ENCODE data around the gene TMEM11. TPM values are rescaled to one million over a fixed set of nuclear protein-coding genes. Genes with fewer than 3 reads are reported as not detected.
"Not testable (repeated sequence)": the region's sequence is repeated elsewhere in the genome, so short reads cannot be mapped to it uniquely, and the experiment has no call there.

Gene TMEM11
- total RNA-seq, 2 donors from 2014 or later, result 21.4 to 25.9 TPM

DNA sequence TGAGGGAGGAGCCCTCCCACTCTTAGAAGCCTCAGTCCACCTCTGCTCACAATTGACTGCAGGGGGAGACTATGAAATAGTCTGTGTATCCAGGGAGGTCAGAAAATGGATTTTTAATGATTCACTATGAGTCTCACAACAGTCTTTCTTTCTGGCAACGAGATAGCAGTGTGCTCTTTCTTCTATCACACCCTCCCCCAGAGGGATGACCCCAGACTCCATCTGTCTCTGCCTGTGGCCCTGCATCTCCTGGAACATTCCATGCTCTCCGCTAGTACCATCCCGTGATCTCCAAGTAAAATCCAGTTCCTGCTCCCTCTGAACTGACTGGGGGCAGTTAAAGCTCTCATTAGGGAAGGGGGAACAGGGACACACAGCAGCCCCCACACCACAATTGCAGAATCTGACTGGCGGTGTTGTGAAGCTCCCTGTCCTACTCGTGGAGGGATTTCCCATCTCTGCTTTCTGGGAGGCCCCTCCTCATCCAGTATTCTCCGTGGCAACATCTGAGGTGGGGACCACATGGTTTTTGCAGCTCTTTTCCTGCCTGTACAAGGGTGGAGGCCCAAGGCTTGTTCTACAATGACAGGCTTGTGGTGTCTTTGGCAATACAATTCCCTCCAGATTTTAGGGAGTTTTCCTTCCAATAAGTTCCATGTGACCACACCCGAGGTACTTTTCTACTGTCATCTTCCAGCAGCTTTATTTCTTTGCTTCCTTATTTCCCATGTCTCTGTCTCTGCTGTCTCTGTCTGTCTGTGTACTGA is 19.8 kb upstream of the TMEM11 start:
- no peaks in the 10 kb centered on the region for H3K27me3 Mint-ChIP-seq (ENCODE audit: low read depth)
- no peak overlapping the region for H3K4me3 Mint-ChIP-seq
- H3K27ac Mint-ChIP-seq, result no peak overlapping the region
- peaks cover 4 to 7% of the 10 kb centered on the region in 2 donors for H3K9me3 Mint-ChIP-seq
- DNase-seq (no peak), ATAC-seq (replicated peaks in 1 of 2) (no peak)
- peaks cover 3% of the 10 kb centered on the region in 2 donors for H3K36me3 Mint-ChIP-seq (ENCODE audit: insufficient read depth in 2 of 2)
- H3K4me1 Mint-ChIP-seq (ENCODE audit: low read depth), result no peaks in the 10 kb centered on the region

DNA sequence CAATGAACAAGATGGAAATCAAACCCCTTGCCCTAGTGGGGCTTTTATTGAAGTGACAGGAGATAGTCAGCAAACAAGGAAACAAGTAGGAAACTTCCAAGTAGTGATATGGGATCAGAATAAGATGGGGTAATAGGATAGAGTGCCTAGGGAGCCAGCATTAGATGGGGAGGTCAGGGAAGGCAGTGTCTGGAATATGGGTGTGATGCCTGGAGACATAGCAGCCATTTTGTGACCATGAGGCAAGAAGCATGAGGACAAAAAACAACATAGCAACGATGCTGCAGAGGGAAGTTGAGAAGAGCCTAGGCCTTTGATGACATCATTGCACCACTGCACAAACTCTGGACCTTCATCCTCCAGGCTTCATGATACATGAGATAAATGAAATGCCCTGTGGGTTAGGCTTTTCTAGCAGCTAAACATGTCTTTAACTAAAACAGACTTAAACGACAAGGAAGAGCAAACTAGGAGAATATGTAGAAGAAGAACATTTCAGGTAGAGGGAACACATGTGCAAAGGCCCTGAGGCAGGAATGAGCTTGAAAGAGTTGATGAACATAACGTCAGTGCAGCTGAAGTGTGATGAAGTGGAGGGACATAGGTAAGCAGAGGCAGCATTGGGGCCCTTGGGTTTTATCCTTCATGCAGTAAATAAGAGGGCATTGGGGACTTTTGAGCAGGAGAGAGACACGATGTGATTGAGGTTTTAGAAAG is 18.2 kb upstream of the TMEM11 start:
- ATAC-seq (replicated peaks in 1 of 2), result no peak
- Mint-ChIP-seq H3K36me3 (ENCODE audit: insufficient read depth in 2 of 2) (peaks cover 3% of the 10 kb centered on the region in 2 donors), H3K27me3 (ENCODE audit: low read depth) (no peaks in the 10 kb centered on the region), H3K4me1 (ENCODE audit: low read depth) (no peaks in the 10 kb centered on the region), H3K4me3 (no peak overlapping the region), H3K9me3 (peaks cover 4 to 7% of the 10 kb centered on the region in 2 donors), H3K27ac (no peak overlapping the region)
- no peak for DNase-seq

DNA sequence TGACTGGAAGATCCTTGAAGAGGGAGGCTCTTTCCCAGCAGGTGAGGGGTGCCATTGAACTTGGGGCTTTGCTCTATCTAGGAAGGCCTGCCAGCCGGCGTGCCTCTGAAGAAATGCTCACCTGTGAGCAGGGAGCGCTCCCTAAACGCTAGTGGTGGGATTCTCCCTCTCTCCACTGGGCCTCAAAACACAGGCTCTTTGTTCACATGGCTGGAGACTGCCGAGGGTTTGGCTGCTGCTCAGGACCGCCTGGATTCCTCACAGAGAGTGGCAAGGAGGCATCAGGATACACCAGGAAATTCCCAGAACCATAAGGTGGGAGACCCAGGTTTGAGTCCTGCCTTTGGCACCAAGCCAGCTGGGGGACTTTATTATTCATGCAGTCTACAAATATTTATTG is 17.6 kb upstream of the TMEM11 start:
- no peak for DNase-seq
- Mint-ChIP-seq H3K4me1 (ENCODE audit: low read depth) (no peaks in the 10 kb centered on the region), H3K27ac (no peak overlapping the region), H3K4me3 (no peak overlapping the region), H3K9me3 (peaks cover 4 to 7% of the 10 kb centered on the region in 2 donors), H3K27me3 (ENCODE audit: low read depth) (no peaks in the 10 kb centered on the region), H3K36me3 (ENCODE audit: insufficient read depth in 2 of 2) (peaks cover 3% of the 10 kb centered on the region in 2 donors)
- ATAC-seq (replicated peaks in 1 of 2), result no peak

GRCh38 chr17:21228845-21229244 is 14.9 kb upstream of the TMEM11 start:
- Mint-ChIP-seq H3K27me3 (ENCODE audit: low read depth) (no peaks in the 10 kb centered on the region), H3K4me1 (ENCODE audit: low read depth) (no peaks in the 10 kb centered on the region), H3K9me3 (peaks cover 3 to 4% of the 10 kb centered on the region in 2 donors), H3K27ac (no peak overlapping the region), H3K36me3 (ENCODE audit: insufficient read depth in 2 of 2) (peaks cover 3% of the 10 kb centered on the region in 2 donors), H3K4me3 (no peak overlapping the region)
- ATAC-seq (replicated peaks in 1 of 2), result no peak
- DNase-seq, result no peak

- Mint-ChIP-seq H3K27me3 (ENCODE audit: low read depth) (no peaks in the 10 kb centered on the region), H3K4me1 (ENCODE audit: low read depth) (no peaks in the 10 kb centered on the region), H3K36me3 (ENCODE audit: insufficient read depth in 2 of 2) (peaks cover 3% of the 10 kb centered on the region in 2 donors), H3K27ac (no peak overlapping the region), H3K9me3 (peaks cover 3 to 4% of the 10 kb centered on the region in 2 donors), H3K4me3 (no peak overlapping the region)
- ATAC-seq (replicated peaks in 1 of 2) (no peak), DNase-seq (no peak)
Measured at GRCh38 chr17:21228111-21228510, 14.2 kb upstream of the TMEM11 start.

DNA sequence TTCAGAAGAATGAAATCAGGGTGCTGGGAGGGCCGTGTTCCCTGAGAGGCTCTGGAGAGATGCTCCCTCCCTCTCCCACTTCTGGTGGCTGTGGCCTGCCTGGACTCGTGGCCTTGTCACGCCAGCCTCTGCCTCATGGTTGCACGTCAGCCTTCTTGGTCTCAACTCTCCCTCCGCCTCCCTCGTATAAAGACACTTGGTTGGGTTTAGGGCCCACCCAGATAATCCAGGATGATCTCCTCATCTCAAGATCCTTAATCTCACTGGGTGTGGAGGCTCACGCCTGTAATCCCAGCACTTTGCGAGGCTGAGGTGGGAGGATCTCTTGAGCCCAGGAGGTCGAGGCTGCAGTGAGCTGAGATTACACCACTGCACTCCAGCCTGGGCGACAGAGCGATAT is 13.3 kb upstream of the TMEM11 start:
- not testable (repeated sequence) for H3K4me1 Mint-ChIP-seq (ENCODE audit: low read depth); DNase-seq; H3K27me3 Mint-ChIP-seq (ENCODE audit: low read depth); H3K27ac Mint-ChIP-seq; ATAC-seq (replicated peaks in 1 of 2); H3K4me3 Mint-ChIP-seq; H3K36me3 Mint-ChIP-seq (ENCODE audit: insufficient read depth in 2 of 2); H3K9me3 Mint-ChIP-seq

GRCh38 chr17:21223086-21223485 is 9.1 kb upstream of the TMEM11 start:
- DNase-seq (no peak), ATAC-seq (replicated peaks in 1 of 2) (no peak)
- no peaks in the 10 kb centered on the region for H3K9me3 Mint-ChIP-seq
- no peak overlapping the region for H3K4me3 Mint-ChIP-seq
- H3K36me3 Mint-ChIP-seq (ENCODE audit: insufficient read depth in 2 of 2), result peaks cover 3 to 9% of the 10 kb centered on the region in 2 donors
- H3K27ac Mint-ChIP-seq, result no peak overlapping the region
- peaks cover 9% of the 10 kb centered on the region for H3K4me1 Mint-ChIP-seq (ENCODE audit: low read depth)
- H3K27me3 Mint-ChIP-seq (ENCODE audit: low read depth), result no peaks in the 10 kb centered on the region

- no peaks in the 10 kb centered on the region for H3K27me3 Mint-ChIP-seq (ENCODE audit: low read depth)
- DNase-seq (no peak), ATAC-seq (replicated peaks in 1 of 2) (no peak)
- no peak overlapping the region for H3K27ac Mint-ChIP-seq
- peaks cover 42% of the 10 kb centered on the region for H3K4me1 Mint-ChIP-seq (ENCODE audit: low read depth)
- no peak overlapping the region for H3K4me3 Mint-ChIP-seq
- H3K9me3 Mint-ChIP-seq, result no peaks in the 10 kb centered on the region
- peaks cover 5 to 12% of the 10 kb centered on the region in 2 donors for H3K36me3 Mint-ChIP-seq (ENCODE audit: insufficient read depth in 2 of 2)
Measured at GRCh38 chr17:21218831-21219380, 4.9 kb upstream of the TMEM11 start.

- ATAC-seq (replicated peaks in 1 of 2) (peak in 1 of 2 donors; percentile 10), DNase-seq (peak; percentile 38 to 52)
- Mint-ChIP-seq H3K27ac (no peak overlapping the region), H3K4me1 (ENCODE audit: low read depth) (peaks cover 45% of the 10 kb centered on the region), H3K27me3 (ENCODE audit: low read depth) (no peaks in the 10 kb centered on the region), H3K4me3 (no peak overlapping the region), H3K36me3 (ENCODE audit: insufficient read depth in 2 of 2) (peaks cover 5 to 12% of the 10 kb centered on the region in 2 donors), H3K9me3 (no peaks in the 10 kb centered on the region)
Measured at GRCh38 chr17:21218101-21218500, 4.1 kb upstream of the TMEM11 start.

DNA sequence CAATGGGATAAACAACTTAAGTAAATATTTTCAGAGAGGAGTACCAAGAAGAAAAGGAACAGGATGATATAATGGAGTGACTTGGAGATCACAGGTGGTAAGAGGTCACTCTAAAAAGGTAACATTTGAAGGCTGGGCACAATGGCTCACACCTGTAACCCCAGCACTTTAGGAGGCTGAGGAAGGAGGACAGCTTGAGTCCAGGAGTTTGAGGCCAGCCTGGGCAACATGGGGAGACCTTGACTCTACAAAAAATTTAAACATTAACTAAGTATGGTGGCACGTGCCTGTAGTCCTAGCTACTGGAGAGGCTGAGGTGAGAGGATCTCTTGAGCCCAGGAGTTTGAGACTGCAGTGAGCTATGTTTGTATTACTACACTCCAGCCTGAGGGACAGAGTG is 3.4 kb upstream of the TMEM11 start:
- peaks cover 5 to 11% of the 10 kb centered on the region in 2 donors for H3K36me3 Mint-ChIP-seq (ENCODE audit: insufficient read depth in 2 of 2)
- no peaks in the 10 kb centered on the region for H3K27me3 Mint-ChIP-seq (ENCODE audit: low read depth)

GRCh38 chr17:21215935-21216334 is 2.0 kb upstream of the TMEM11 start:
- H3K9me3 Mint-ChIP-seq, result no peaks in the 10 kb centered on the region
- ATAC-seq (replicated peaks in 1 of 2), result no peak

More for the DNA sequence above, 3.4 kb upstream of the TMEM11 start:
- Mint-ChIP-seq H3K4me3 (peak overlapping the region in 1 of 2 donors; percentile 1), H3K27ac (no peak overlapping the region), H3K4me1 (ENCODE audit: low read depth) (peaks cover 52% of the 10 kb centered on the region), H3K9me3 (no peaks in the 10 kb centered on the region)
- DNase-seq (no peak), ATAC-seq (replicated peaks in 1 of 2) (no peak)

GRCh38 chr17:21214777-21215541 is 998 bp upstream of the TMEM11 start:
- H3K27me3 Mint-ChIP-seq (ENCODE audit: low read depth), result no peaks in the 10 kb centered on the region
- H3K27ac Mint-ChIP-seq, result peak overlapping the region; percentile 83
- ATAC-seq (replicated peaks in 1 of 2), result peak in 1 of 2 donors; percentile 1
- H3K4me3 Mint-ChIP-seq, result peak overlapping the region; percentile 90 to 92
- peaks cover 2 to 3% of the 10 kb centered on the region in 2 donors for H3K36me3 Mint-ChIP-seq (ENCODE audit: insufficient read depth in 2 of 2)
- H3K4me1 Mint-ChIP-seq (ENCODE audit: low read depth), result peaks cover 74% of the 10 kb centered on the region
- no peak for DNase-seq
- H3K9me3 Mint-ChIP-seq, result no peaks in the 10 kb centered on the region

More at GRCh38 chr17:21215935-21216334, 2.0 kb upstream of the TMEM11 start:
- H3K27ac Mint-ChIP-seq, result peak overlapping the region; percentile 12
- no peak for DNase-seq
- no peaks in the 10 kb centered on the region for H3K27me3 Mint-ChIP-seq (ENCODE audit: low read depth)
- peaks cover 65% of the 10 kb centered on the region for H3K4me1 Mint-ChIP-seq (ENCODE audit: low read depth)
- peak overlapping the region; percentile 90 to 92 for H3K4me3 Mint-ChIP-seq
- H3K36me3 Mint-ChIP-seq (ENCODE audit: insufficient read depth in 2 of 2), result peaks cover 2 to 3% of the 10 kb centered on the region in 2 donors
